ENCODE data around the gene RAB3GAP2. TPM values are rescaled to one million over a fixed set of nuclear protein-coding genes. Genes with fewer than 3 reads are reported as not detected.

RAB3GAP2 gene
- total and polyA plus RNA-seq, 2 of the 13 experiments (the other 11 are each of a cell fraction or from before 2014, with no cell fraction given), result 22.6 to 25.0 TPM

DNA sequence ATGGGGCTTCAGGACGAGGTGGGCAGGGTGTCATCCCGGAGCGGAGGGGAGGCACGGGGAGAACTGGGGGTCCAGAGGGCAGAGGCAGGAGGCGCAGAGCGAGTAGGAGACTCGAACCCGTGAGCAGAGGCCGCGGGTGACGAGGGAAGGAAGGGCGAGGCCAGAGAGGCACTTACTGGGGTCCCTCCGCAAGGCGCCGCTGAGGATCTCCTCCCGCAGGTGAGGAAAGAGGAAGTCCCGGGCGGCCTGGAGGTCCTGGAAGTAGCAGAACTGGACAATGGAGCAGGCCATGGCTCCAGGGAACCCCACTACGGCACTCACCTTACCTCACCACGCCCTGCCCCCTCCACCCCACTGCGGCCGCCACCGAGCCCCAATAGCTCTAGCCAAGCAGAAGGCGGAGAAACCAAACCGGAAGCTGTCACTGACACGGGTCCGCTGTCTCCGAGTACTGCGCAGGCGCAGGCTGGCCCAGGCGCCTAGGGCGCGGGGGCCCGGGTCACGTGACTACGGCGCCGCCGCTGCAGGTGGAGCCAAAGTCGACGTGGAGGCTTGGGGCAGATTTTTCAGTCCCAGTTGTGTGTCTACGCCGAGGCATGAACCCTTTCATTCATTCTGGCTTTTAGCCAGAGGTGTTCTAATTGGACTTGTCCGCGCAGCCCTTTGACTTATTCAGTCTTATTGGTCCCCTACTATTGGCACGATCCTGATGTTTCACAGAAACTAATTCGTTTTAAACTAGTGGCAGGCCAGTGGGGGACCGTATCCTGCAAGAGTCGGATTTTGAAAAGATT, at the start of gene RAB3GAP2 (continued):
- 0 out of 2 replicates have a peak, but pooled peaks have one; percentile 46 for TF ChIP-seq EEA1 (CRISPR knock-in tag; IDR thresholded peaks at IDR 0.05; ENCODE audit: borderline replicate concordance)
- no peak for TF ChIP-seq CHD4 (IDR thresholded peaks at IDR 0.05; ENCODE audit: borderline replicate concordance, low read length)
- TF ChIP-seq ZNF264 (CRISPR knock-in tag; IDR thresholded peaks at IDR 0.05), result peak; percentile 73; the same call in 1 of the 2 replicates
- no peak for TF ChIP-seq MBNL3 (CRISPR knock-in tag; conservative IDR thresholded peaks at IDR 0.05)
- TF ChIP-seq, protein P1, sequence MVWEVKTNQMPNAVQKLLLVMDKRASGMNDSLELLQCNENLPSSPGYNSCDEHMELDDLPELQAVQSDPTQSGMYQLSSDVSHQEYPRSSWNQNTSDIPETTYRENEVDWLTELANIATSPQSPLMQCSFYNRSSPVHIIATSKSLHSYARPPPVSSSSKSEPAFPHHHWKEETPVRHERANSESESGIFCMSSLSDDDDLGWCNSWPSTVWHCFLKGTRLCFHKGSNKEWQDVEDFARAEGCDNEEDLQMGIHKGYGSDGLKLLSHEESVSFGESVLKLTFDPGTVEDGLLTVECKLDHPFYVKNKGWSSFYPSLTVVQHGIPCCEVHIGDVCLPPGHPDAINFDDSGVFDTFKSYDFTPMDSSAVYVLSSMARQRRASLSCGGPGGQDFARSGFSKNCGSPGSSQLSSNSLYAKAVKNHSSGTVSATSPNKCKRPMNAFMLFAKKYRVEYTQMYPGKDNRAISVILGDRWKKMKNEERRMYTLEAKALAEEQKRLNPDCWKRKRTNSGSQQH (CRISPR knock-in tag; IDR thresholded peaks at IDR 0.05; ENCODE audit: low read depth), result peak; percentile 65; the same call in 1 of the 2 replicates
- TF ChIP-seq ETV5 (CRISPR knock-in tag; IDR thresholded peaks at IDR 0.05; ENCODE audit: borderline replicate concordance), result peak; percentile 55; the same call in 1 of the 2 replicates
- TF ChIP-seq GLI4 (CRISPR knock-in tag; IDR thresholded peaks at IDR 0.05; ENCODE audit: borderline replicate concordance), result 0 out of 2 replicates have a peak, but pooled peaks have one; percentile 17
- TF ChIP-seq NR2F1 (CRISPR knock-in tag; IDR thresholded peaks at IDR 0.05), result no peak
- TF ChIP-seq POGZ (CRISPR knock-in tag; IDR thresholded peaks at IDR 0.05), result peak; percentile 98
- TF ChIP-seq, protein P2, sequence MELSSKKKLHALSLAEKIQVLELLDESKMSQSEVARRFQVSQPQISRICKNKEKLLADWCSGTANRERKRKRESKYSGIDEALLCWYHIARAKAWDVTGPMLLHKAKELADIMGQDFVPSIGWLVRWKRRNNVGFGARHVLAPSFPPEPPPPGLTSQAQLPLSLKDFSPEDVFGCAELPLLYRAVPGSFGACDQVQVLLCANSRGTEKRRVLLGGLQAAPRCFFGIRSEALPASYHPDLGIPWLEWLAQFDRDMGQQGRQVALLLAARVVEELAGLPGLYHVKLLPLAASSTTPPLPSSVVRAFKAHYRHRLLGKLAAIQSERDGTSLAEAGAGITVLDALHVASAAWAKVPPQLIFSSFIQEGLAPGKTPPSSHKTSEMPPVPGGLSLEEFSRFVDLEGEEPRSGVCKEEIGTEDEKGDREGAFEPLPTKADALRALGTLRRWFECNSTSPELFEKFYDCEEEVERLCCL (CRISPR knock-in tag; IDR thresholded peaks at IDR 0.05; ENCODE audit: borderline replicate concordance), result no peak
- TF ChIP-seq DNMT3B (CRISPR knock-in tag; conservative IDR thresholded peaks at IDR 0.05), result no peak
- TF ChIP-seq, protein P3, sequence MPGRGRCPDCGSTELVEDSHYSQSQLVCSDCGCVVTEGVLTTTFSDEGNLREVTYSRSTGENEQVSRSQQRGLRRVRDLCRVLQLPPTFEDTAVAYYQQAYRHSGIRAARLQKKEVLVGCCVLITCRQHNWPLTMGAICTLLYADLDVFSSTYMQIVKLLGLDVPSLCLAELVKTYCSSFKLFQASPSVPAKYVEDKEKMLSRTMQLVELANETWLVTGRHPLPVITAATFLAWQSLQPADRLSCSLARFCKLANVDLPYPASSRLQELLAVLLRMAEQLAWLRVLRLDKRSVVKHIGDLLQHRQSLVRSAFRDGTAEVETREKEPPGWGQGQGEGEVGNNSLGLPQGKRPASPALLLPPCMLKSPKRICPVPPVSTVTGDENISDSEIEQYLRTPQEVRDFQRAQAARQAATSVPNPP (CRISPR knock-in tag; IDR thresholded peaks at IDR 0.05), result peak; percentile 74; the same call in 1 of the 2 replicates
- TF ChIP-seq ZBTB43 (CRISPR knock-in tag; conservative IDR thresholded peaks at IDR 0.05), result peak; percentile 81
- TF ChIP-seq ZNF670 (CRISPR knock-in tag; IDR thresholded peaks at IDR 0.05; ENCODE audit: borderline replicate concordance), result 0 out of 2 replicates have a peak, but pooled peaks have one; percentile 69
- TF ChIP-seq SIN3A (IDR thresholded peaks at IDR 0.05; ENCODE audit: borderline replicate concordance, low read depth, low read length), result 0 out of 2 replicates have a peak, but pooled peaks have one; percentile 35
- no peak for TF ChIP-seq NFE2L1 (CRISPR knock-in tag; IDR thresholded peaks at IDR 0.05; ENCODE audit: borderline replicate concordance)
- no peak for TF ChIP-seq SMARCE1 (IDR thresholded peaks at IDR 0.05; ENCODE audit: borderline replicate concordance)
- peak; percentile 58; the same call in 1 of the 2 replicates for TF ChIP-seq ZNF12 (CRISPR knock-in tag; IDR thresholded peaks at IDR 0.05)
- no peak for TF ChIP-seq SRSF9 (IDR thresholded peaks at IDR 0.05; ENCODE audit: borderline replicate concordance, insufficient read depth, low read depth, low read length, poor library complexity, severe bottlenecking)
- TF ChIP-seq REL (CRISPR knock-in tag; conservative IDR thresholded peaks at IDR 0.05), result no peak
- 0 out of 2 replicates have a peak, but pooled peaks have one; percentile 18 for TF ChIP-seq RAD21 (CRISPR knock-in tag; IDR thresholded peaks at IDR 0.05)
- no peak for TF ChIP-seq TRIM24 (CRISPR knock-in tag; IDR thresholded peaks at IDR 0.05)
